HTERT RPE-1 (cell line): ENCODE measurements around the gene RFX4.
"Not testable (repeated sequence)": the region's sequence is repeated elsewhere in the genome, so short reads cannot be mapped to it uniquely, and the experiment has no call there.

Experiments used
- in situ Hi-C: fragments of 300-500 bp; cut with MboI; formaldehyde crosslinking; loops from 4 replicates; pipeline ENCODE4 v1.14.3; 2020; ENCODE audit warnings: low sequenced_read_pairs

The RFX4 gene

GRCh38 chr12:106723416-106723815 is 140.6 kb downstream of the RFX4 start:
- in situ Hi-C loops: no loop called here

- in situ Hi-C loops: no loop called here
Measured at GRCh38 chr12:106724116-106724515, 141.3 kb downstream of the RFX4 start.

GRCh38 chr12:106724934-106725333 is 142.1 kb downstream of the RFX4 start:
- in situ Hi-C loops: no loop called here

GRCh38 chr12:106726603-106727202 is 143.9 kb downstream of the RFX4 start:
- in situ Hi-C loops: not testable (repeated sequence)

GRCh38 chr12:106729611-106730010 is 146.8 kb downstream of the RFX4 start:
- in situ Hi-C loops: no loop called here

- in situ Hi-C loops: no loop called here
Measured at GRCh38 chr12:106732890-106733289, 150.1 kb downstream of the RFX4 start.

GRCh38 chr12:106733660-106734059 is 150.9 kb downstream of the RFX4 start:
- in situ Hi-C loops: no loop called here

GRCh38 chr12:106736051-106736957 is 153.5 kb downstream of the RFX4 start:
- in situ Hi-C loops: no loop called here

GRCh38 chr12:106739318-106739717 is 156.5 kb downstream of the RFX4 start:
- in situ Hi-C loops: no loop called here

GRCh38 chr12:106739815-106740530 is 157.2 kb downstream of the RFX4 start:
- in situ Hi-C loops: no loop called here

- in situ Hi-C loops: no loop called here
Measured at GRCh38 chr12:106740818-106741217, 158.0 kb downstream of the RFX4 start.

- in situ Hi-C loops: no loop called here
Measured at GRCh38 chr12:106741247-106741646, 158.4 kb downstream of the RFX4 start.

GRCh38 chr12:106743270-106743988 is 160.6 kb downstream of the RFX4 start:
- in situ Hi-C loops: no loop called here

GRCh38 chr12:106744600-106744999 is 161.8 kb downstream of the RFX4 start:
- in situ Hi-C loops: no loop called here

GRCh38 chr12:106745181-106745745 is 162.5 kb downstream of the RFX4 start:
- in situ Hi-C loops: no loop called here

GRCh38 chr12:106747973-106748436 is 165.2 kb downstream of the RFX4 start:
- in situ Hi-C loops: no loop called here

GRCh38 chr12:106750524-106750923 is 167.7 kb downstream of the RFX4 start:
- in situ Hi-C loops: no loop called here

GRCh38 chr12:106753526-106753925 is 170.7 kb downstream of the RFX4 start:
- in situ Hi-C loops: no loop called here

GRCh38 chr12:106754331-106754730 is 171.5 kb downstream of the RFX4 start:
- in situ Hi-C loops: no loop called here

- in situ Hi-C loops: no loop called here
Measured at GRCh38 chr12:106757623-106758348, 175.0 kb downstream of the RFX4 start.
